HG03064 (cell line): Measurements from ENCODE around the gene PROKR2.

ENCODE experiments used
- ATAC-seq: cut with Tn5 transposase; IDR thresholded peaks from one replicate; pipeline ENCODE4 v1.9.1; 2021; ENCODE audit warnings: low read depth; ENCODE audit not compliant: unreplicated experiment

The PROKR2 gene

DNA sequence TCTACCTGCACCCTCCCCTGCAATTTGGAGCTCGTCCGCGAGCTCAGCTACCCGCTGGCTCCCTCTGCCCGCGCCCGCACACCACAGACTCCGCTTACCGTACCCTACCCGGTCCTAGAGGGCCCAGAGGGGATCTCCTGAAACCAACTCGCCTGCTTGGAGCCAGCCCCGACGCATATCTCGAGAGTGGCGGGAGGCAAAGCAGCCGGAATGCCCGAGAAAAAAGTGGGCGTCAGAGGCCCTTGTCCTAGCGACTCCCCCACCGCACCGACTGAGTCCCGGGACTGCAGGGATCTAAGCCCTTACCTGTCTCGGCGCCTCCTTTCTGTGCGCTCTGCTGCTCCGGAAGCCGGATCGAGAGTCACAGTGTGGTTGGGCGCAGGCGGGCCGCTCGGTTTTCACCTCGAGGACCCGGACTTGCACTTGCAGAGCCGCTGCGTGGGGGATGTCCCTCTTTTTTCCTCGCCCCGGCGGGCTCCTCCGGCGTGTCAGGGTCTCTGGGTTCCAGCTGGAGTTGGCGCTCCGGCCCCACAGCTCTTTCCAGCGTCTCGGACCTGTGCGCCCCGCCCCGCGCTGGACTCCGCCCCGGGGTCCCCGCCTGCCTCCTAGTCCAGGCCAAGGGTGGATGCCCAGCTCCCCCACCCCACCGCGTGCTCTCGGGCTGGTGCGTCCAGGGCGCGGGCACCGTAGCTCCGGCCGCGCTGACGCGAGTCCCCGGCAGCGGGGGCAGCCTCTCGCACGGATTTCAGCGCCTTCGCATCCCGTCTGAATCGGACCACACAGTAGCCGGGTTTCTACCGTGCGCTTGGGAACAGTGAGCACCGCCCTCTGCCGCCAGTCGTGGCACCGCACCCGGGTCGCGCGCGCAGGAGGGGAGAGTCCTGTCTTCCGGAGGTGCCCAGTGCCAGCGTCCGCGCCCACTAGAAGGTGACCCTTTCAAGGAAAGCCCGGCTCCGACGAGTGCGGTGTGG lies at the start of gene PROKR2:
Gene PROKR2, minus strand, starts transcription at position 767 of the 971 bp plus-strand sequence. CDS start 2,585 bp downstream, outside the sequence.
- ATAC-seq = no peak

DNA sequence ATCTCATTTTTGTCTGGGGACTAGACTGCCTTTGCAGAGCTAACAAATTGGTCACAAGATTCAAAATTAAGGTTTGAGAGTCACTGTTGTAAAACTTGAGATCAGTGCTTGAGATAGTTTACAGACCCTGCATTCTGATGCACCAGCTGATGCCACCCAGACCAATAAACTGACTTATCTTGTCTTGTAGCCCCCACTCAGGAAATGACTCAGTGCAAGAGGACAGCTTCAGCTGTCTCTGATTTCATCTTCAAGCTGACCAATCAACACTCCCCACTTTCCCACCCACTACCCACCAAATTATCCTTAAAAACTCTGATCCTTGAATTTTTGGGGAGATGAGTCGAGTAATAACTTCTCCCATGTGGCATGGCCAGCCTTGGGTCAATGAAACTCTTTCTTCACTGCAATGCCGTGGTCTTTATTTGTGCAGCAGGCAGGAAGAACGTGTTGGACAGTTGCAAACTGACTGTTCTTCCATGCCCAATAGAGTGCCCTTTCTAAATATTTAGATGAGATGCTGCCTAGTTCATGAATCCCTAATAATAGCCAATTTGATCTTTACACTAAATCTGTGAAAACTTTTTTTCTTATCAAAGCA lies 48.3 kb upstream of the PROKR2 start:
- no peak for ATAC-seq

DNA sequence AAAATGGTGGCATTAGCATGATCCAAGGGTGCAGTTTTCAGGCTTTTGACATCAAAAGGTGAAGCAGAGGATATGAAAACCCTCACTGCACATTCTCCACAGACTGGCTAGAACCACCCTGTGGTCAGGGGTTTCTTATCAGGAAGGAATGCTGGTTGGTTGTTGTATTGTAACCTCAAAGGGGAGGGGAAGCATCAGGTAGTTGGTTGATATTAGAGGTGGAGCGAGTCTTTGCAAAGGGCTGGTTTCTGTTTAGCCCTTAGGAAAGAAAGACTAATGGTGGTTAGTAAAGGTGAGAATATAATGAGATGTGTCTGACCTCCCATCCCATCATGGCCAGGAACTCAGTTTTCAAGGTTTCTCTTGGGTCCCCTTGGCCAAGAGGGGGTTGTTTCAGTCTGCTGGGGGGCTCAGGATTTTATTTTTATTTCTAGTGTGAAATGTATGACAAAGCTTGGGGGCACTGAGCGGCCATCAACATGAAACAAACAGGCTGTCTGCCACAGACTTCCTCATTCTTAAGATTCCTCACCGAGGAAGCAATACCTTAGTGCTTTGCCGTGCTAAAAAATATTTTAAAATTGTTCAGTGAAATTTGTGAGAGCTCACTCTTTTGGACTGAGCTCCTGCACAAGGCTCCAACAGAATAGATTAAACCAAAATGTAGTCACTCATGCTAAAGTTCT lies 47.5 kb upstream of the PROKR2 start:
- ATAC-seq = no peak

DNA sequence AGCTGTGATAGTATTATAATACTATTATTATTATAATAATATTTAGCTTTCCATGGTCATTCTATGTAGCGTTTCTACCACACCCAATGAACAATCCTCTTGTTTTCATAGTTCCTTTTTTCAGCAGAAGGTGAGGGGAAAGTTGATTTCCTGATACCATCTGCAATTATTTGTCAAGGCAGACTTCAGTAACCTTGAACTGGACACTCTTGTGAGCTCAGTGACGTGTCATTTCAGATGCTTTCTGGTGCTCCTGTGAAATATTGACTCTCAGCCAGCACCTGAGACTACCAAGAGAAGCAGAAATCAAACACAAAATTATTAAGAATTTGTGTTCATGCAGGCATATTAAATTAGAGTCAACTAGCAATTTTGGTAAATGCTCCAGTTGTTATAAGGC lies 46.0 kb upstream of the PROKR2 start:
- ATAC-seq = no peak

DNA sequence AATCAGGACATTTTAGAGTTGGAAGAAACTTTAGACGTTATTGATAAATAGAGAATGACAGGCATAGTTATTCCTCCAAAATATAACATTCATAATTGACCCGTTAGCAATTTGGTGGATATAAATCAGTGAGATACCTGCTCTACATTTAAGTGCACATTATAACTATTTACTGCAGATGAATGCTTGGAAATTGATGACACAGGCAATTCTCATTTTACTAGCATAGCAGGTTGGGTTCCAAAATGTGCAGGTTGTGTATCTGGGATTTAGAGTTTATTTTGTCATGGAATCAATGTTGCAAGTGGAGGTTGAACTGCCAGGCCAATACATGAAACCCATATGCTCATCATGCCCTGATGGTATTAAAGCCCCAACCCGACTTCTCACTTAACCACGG lies 44.4 kb upstream of the PROKR2 start:
- ATAC-seq = no peak

DNA sequence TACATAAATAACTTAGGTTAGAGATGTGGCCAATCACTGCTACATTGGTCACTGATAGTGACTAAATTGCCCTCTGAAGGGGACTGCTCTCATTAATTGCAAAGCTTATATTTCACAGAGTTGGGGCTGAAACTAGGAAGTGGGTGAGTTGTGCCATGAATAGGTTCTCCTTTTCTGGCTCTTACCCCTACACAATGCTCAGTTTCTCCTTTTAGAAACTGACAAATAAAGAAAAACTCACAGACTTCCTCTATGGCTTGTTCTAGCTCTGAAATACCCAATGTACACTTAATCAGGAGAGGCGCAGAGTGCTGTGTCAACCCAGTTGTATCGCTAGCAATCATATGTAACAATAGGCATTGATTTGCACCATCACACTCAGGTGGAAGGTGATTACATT lies 41.2 kb upstream of the PROKR2 start:
- no peak for ATAC-seq

DNA sequence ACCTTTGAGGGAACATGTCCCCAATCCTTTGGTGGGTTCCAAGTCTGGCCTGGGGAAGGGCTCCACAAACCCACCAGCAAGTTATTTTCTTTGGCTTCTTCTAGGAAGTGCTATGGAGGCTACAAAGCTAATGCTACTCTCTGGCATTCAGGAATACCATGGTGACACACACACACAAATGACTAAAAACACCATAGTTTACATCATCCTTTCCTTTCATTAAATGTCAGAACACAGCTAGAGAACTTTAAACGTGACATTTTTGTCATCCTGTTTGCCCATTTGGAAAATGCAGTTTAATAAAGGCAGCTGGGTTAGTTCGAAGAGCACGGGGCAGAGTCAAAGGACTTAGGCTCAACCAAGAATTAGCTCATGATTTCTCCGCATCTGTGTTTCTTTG lies 40.2 kb upstream of the PROKR2 start:
- ATAC-seq = no peak

DNA sequence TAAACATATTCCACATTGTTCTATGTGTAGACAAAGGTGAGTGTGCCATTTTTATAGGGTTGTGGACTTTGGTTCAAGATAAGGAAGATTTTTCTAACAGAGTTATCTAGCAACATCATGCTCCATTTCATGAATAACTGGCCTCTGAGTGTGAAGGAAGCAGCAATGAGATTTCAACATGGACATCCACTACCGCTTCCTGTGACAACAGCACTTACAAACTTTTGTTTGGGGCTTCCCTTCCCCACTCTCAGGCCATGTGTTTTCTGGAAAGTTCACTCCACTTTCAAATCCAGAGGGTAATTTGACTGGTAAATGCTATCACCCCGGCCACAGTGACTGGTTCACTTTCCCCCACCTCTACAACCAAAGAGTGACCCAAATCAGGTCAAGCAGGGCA lies 38.1 kb upstream of the PROKR2 start:
- ATAC-seq = no peak

DNA sequence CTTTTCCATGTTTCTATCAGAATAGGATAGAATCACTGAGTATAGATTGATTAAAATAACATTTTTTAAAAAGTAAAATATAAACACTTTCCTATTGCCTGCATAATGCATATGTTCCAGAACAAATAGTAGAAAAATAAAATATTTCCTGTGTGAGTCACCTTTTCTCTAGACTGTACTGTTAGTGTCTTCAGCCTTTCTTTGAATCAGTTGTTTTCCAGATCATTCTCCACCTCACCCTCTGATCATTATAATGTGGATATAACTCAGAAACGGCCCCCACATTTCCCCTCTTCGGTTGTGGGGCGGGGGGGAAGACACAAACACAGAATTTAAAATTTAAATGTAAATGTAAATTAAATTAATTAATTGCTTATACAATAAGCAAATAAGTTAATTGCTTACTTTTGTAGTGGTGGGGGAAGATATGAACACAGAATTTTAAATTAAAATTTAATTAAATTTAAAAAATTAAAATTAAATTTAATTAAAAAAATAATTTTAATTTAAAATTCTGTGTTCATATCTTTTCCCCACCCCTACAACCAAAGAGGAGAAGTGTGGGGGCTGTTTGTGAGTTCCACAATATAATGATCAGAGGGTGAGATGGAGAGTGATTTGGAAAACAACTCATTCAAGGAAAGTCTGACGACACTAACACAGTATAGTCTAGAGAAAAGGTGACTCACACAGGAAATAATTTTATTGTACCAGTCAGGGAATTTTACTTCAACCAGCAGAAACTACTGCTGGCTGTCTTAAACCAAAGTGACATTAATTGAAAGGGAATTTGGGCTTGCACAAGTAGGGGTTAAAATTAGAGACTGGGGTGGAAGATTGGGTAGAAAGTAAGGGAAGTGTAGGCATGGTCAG lies 37.1 kb upstream of the PROKR2 start:
- no peak for ATAC-seq

DNA sequence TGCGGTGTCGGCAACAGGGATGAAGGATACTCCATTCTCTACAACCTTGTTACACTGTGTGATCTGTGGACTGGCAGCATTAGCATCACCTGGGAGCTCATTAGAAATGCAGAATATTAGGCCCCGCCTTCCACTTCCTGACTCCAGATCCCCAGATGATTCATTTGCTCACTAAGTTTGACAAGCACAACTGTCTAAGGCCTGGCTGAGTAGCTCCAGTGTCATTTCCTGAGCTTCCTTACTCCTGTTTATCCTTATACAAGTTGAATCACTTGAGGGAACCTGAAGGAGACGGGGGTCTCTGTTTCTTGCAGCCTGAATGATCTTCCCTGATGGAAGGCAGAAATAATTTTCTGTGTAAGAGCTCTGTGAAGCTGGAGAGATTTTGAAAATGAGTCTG lies 32.7 kb upstream of the PROKR2 start:
- no peak for ATAC-seq

DNA sequence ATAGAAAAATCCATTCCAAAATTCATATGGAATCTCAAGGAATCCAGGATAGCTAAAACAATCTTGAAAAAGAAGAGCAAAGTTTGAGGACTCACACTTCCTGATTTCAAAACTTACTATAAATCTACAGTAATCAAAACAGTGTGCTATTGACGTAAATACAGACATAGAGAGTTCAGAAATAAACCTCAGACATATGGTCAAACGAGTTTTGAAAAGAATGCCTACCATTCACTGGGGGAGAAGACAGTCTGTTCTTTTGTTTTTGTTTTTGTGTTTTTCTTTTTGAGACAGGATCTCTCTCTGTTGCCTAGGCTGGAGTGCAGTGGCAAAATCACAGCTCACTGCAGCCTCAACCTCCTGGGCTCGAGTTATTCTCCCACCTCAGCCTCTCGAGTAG lies 25.3 kb upstream of the PROKR2 start:
- ATAC-seq = no peak

DNA sequence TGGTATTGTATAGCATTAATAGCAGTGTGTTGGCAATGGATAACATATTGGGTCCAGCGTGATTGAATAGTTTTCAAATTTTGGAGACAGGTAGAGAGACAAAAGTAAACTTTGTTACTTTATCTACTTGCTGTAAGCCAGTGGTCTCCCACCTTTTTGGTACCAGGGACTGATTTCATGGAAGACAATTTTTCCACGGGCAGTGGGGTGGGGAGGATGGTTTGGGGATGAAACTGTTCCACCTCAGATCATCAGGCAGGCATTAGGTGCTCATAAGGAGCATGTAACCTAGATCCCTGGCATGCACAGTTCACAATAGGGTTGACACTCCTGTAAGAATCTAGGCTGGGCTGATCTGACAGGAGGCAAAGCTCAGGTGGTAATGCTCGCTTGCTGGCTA lies 14.6 kb upstream of the PROKR2 start:
- no peak for ATAC-seq

DNA sequence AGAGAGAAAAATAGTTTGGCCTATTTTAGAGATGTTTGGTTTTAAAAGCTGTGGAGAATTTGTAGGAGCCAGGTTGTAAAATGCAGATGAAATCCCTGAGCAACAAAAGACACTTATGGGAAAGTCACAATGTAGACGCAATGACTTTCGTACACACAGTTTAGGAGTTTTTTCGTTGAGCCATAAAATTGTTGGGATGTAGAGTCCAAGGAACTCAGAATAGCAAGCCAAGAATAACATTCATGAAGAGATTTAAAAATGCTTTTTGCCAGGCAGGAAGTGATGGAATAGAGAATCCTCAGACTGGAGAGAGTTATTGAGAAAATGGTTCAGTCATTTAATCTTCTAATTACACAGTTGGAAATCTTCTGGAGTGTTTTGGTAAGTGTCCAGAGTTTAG lies 11.5 kb upstream of the PROKR2 start:
- ATAC-seq = no peak

DNA sequence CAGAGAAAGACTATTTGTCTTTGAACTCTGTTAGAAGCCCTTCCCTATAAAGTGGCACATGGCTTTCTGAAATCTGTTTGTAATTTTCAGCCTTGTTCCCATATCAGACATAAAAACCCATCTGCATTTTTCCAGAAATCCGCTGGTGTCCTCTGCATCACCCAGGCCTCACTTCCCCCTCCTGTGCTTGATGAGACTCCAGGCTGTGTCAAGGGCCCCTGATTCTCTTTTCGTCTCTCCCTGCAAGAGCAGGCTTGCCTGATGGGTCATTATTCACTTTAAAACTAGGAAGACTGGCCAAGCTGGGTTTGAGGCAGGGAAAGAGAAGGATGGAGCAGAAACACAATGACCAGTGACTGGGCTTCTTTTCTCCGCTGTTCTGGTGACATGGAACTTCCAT lies 10.6 kb upstream of the PROKR2 start:
- ATAC-seq = no peak

DNA sequence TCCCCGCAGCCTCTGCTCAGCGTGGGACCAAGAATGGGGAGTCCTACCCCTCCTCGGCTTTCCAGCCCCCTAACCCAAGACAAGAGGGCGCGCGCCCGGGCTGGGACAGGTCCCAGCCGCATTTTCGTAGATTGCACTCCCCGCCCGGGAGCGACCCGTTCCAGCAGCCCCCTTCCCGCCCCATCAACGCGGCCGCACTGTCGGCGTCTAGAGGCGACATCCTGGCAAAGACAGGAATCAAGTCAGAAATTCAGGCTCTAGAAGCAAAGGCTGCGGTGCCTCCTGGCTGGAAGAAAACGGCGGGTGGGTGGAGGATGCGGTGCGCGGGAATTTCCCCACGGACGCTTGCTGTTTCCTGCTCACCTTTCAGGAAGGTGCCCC lies 957 bp downstream of the PROKR2 start:
- ATAC-seq = no peak

DNA sequence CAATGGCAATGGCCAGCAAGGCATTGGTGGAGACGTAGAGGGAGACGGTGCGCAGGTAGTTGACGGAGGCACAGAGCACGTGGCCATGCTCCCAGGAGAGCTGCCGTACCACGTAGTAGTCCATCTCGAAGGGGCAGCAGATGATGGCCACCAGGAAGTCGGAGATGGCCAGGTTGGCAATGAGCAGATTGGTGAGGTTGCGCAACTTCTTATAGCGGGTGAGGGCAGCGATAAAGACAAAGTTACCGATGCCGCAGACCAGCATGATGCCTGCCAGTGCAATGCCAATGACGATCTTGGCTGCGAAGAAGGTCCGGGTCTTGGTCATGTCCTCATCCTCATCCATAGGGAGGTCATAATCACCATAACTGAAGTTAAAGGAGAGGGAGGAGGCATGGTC lies 2.8 kb downstream of the PROKR2 start:
- no peak for ATAC-seq

DNA sequence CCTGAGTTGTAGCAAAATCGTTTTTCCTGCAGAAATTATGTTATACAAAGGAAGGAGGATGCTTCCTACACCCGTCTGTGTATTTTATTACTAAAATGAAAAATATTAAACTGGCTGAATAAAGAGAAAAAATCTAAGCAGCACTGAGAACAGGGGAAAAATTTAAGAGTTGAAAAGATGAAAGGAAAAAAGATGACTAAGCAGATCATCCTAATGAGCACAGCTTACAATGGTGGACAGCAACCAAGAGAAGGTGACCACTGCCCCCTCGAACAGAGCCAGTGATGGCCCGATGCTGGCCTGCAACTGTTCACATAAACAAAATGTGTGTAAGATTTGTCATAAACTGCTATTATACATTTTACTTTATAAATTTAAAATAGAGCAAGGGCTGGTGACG lies 4.2 kb downstream of the PROKR2 start:
- no peak for ATAC-seq

DNA sequence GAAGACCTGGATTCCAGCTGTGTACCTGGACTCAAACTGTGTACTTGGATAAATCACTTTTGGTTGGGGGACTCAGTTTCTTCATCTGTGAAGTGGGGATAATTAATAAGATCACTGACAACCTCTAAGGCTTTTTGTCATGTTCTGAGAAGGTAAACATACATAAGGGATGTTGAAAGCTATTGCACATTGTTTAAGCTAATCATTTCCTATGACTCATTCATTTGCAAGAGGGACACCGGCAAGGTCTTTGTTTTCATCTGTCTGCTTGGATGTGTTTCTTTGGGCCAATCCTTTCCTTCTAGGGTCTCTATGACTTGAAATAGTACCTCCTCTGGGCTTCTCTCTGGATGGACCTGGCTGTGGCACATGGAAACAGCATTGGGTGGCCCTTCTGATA lies 6.8 kb downstream of the PROKR2 start:
- no peak for ATAC-seq

DNA sequence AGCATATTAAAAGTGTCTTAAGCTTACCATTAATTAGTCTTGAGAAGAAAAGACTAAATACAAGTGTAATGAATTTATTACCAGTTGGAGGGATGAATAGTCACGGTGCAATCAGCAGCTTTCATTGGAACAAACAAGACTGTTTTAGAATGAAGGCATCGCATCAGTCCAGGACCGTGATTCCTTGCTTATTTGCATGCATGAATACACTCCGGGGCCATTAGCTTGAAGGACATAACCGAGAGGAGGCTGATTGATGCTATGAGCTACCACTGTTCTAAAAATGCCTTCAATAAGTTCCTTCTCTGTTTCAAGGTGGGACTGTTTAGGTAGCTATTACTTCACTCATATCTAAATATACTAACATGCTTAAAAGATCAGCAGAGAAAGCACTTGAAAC lies 17.9 kb downstream of the PROKR2 start:
- ATAC-seq = no peak

DNA sequence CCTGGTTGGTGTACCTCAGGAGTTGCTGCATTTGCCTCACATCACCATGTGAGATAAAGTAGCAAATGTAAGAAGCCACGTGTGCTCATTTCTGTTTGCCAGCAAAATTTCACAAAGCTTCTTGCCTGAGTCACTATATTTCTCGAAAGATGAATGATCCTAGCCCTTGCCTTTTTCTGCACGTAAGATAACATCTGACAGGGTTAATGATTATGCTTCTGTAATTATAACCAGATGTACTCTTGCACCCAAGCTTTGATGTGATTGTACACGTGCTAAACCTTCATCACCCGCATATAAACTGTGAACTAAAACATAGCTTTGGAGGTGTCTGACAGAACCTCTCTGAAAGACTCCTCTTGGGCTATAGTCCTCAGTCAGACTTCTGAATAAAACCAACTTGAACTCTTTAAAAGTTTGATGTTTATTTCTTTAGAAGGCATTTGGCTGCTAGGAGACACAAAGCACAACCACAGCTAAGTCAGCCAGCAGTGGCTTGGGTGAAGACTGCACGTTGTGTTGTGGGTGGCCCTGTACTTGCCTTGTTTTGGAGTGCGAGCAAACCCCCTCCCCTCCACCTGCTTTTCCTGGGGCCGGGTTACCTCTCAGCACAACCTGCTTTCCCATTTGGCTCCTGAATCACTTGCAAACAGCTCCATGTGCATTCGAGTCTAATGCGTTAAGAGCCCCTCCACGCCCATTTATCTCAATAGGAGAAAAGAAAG lies 19.3 kb downstream of the PROKR2 start:
- ATAC-seq = no peak
